ENCODE data around the gene PABPN1L.

DNA sequence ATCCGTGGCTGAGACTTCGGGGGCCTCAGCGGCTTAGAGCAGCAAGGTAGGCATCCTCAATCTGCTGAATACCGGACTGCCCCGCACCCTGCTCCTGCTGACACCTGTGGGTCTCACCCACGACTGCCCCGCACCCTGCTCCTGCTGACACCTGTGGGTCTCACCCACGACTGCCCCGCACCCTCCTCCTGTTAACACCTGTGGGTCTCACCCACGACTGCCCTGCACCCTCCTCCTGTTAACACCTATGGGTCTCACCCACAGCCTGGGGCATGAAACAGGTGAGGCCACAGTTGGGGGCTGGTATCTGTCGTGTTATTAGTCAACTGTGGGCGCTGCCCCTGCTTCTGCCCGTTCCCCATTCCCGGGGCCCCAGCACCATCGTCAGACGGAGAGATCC, 36.3 kb upstream of the PABPN1L start:
- TF ChIP-seq, protein P1, sequence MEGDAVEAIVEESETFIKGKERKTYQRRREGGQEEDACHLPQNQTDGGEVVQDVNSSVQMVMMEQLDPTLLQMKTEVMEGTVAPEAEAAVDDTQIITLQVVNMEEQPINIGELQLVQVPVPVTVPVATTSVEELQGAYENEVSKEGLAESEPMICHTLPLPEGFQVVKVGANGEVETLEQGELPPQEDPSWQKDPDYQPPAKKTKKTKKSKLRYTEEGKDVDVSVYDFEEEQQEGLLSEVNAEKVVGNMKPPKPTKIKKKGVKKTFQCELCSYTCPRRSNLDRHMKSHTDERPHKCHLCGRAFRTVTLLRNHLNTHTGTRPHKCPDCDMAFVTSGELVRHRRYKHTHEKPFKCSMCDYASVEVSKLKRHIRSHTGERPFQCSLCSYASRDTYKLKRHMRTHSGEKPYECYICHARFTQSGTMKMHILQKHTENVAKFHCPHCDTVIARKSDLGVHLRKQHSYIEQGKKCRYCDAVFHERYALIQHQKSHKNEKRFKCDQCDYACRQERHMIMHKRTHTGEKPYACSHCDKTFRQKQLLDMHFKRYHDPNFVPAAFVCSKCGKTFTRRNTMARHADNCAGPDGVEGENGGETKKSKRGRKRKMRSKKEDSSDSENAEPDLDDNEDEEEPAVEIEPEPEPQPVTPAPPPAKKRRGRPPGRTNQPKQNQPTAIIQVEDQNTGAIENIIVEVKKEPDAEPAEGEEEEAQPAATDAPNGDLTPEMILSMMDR (IDR thresholded peaks at IDR 0.05; ENCODE audit: extremely low read depth in 1 of 2, insufficient read depth in 1 of 2, low read depth in 1 of 2, low read length in 2 of 2) = no peak
- TF ChIP-seq POLR2A (IDR thresholded peaks at IDR 0.05; ENCODE audit: low read depth, low read length) (no peak), EZH2 (IDR thresholded peaks at IDR 0.05; ENCODE audit: borderline replicate concordance, low read depth, low read length, severe bottlenecking) (no peak), POLR2AphosphoS5 (IDR thresholded peaks at IDR 0.05; ENCODE audit: insufficient read depth, low read depth, low read length) (no peak), FOS (IDR thresholded peaks at IDR 0.05; ENCODE audit: borderline replicate concordance, insufficient read depth, low read length) (no peak), GATA2 (IDR thresholded peaks at IDR 0.05; ENCODE audit: insufficient read depth, insufficient read length, low read depth, low read length) (no peak)

Data from endothelial cell of umbilical vein (primary cell).